GM21576 (cell line): ENCODE measurements around the gene AQP1.

ENCODE experiments used
- ATAC-seq: cut with Tn5 transposase; IDR thresholded peaks from one replicate; pipeline ENCODE4 v1.9.1; 2021; ENCODE audit warnings: mild to moderate bottlenecking, moderate library complexity; ENCODE audit not compliant: unreplicated experiment

The AQP1 gene

DNA sequence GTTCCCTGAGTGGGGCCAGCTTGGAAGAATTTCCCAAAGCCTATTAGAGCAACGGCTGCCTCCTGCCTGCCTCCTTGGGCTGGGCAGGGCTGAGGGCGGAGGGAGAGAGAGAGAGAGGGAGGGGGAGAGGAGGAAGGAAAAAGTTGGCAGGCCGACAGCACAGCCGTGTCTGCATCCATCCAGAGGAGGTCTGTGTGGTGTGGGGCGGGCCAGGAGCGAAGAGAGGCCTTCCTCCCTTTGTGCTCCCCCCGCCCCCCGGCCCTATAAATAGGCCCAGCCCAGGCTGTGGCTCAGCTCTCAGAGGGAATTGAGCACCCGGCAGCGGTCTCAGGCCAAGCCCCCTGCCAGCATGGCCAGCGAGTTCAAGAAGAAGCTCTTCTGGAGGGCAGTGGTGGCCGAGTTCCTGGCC, at the start of gene AQP1:
Gene AQP1 (plus strand): TSS at position 293 of the 409 bp plus-strand sequence. CDS start 57 bp downstream, at position 350.
- no peak for ATAC-seq

GRCh38 chr7:30862995-30863705, 48.5 kb upstream of the AQP1 start:
- ATAC-seq, result no peak

DNA sequence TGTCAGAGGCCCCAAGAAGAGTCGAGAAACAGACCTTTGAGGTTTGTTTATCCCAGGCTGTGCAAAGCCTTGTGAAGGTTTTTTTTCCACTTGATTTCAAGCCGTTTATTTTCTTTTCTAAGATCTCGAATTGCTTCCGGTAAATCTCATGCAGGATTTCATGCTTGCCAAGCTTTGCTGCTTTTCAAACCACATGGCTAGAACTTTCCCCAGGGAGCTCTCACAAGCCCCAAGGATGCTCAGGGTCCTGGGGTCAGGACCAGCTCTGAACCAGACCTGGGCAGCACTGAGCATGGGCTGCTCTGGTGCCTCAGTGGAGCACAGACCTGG, 48.0 kb upstream of the AQP1 start:
- no peak for ATAC-seq

- no peak for ATAC-seq
Measured at GRCh38 chr7:30864101-30864500, 47.6 kb upstream of the AQP1 start.

GRCh38 chr7:30865076-30865475, 46.6 kb upstream of the AQP1 start:
- ATAC-seq, result no peak

GRCh38 chr7:30865821-30866220, 45.8 kb upstream of the AQP1 start:
- ATAC-seq, result no peak

DNA sequence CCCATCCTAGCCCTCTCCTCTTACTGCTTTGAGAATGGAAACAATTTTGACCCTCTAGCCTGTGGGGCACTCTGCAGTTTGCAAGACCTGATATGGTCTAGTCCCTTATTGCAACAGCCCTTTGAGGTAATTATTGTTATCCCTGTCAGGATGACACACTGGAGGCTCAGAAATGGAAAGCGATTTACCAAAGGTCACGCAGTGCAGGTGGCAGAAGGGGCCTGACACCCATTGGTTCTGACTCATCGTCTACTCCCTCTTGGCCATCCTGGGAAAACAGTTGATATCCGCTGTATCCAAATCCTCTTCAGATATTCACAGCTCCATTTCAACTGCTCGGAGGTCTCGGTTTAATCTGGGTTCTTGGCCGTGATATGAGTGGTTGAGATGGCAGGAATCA, 44.7 kb upstream of the AQP1 start:
- ATAC-seq, result no peak

GRCh38 chr7:30867483-30867882, 44.2 kb upstream of the AQP1 start:
- no peak for ATAC-seq

GRCh38 chr7:30869794-30870611, 41.6 kb upstream of the AQP1 start:
- no peak for ATAC-seq

DNA sequence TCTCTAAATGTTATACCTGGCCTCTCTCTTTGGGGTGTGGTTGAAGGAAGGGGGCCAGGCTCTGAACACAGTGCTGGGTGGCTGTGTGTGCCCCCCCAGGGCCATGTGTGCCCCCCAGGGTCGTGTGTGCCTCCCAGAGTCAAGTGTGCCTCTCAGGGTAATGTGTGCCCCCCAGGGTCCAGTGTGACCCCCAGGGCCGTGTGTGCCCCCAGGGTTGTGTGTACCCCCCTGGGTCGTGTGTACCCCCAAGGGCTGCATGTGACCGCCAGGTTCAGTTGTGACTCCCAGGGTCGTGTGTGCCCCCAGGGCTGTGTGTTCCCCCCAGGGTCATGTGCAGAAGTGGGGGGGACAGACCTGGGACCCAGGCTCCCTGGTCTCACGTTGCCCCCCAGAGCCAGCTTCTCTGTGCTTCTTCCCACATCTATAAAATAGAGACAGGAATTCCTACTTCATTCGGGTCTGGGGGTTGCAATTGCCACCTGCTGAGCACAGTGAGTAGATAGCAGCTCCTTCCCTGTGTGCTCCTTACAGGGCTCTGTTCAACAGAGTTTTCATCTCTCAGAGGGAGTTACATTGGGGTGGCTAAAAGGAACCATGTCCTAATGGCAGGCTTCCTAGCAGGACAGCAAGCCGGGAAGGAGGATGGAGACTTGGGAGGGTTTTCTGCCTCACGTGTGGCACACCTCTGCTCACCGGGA, 40.7 kb upstream of the AQP1 start:
- no peak for ATAC-seq

DNA sequence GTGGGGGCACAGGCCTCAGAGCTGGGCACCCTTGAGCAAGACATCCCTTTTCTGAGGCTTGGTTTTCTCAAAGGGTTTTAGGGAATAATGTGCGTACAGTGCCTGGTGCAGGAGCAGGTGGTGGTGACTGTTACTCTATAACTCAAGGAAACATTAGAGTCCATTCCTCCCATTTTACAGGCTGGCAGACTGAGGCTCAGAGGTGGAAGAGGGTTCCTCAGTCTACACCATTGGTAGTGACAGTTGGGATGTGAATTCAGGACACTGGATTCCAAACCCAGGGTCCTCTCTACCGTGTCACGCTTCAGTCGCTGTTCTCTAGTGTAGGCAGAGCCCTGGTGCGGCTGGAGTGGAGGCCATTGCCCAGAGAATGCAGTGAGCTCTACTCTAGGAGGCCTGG, 40.0 kb upstream of the AQP1 start:
- ATAC-seq, result no peak

DNA sequence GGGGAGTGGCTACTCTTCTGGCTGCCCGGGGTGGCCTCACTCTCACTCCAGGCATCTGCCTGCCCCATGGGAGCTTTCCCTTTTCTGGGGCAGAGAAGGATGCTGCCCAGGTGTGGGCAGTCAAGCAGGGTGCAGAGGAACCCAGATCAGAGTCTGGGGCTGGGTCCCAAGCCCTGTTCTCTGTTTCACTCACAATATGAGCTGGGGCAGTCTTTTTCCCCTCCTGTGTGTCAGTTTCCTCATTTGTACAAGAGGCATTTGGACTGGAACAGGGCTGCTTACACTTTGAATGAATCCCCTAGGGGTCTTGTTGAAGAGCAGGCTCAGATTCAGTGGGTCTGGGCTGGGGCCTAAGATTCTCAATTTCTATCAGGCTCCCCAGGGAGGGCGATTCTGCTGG, 38.4 kb upstream of the AQP1 start:
- ATAC-seq, result no peak

- no peak for ATAC-seq
Measured at GRCh38 chr7:30873656-30874055, 38.0 kb upstream of the AQP1 start.

- ATAC-seq, result no peak
Measured at GRCh38 chr7:30874656-30875302, 36.9 kb upstream of the AQP1 start.

GRCh38 chr7:30877015-30877769, 34.5 kb upstream of the AQP1 start:
- no peak for ATAC-seq

GRCh38 chr7:30877993-30878392, 33.7 kb upstream of the AQP1 start:
- ATAC-seq, result no peak

- no peak for ATAC-seq
Measured at GRCh38 chr7:30879139-30880124, 32.2 kb upstream of the AQP1 start.

DNA sequence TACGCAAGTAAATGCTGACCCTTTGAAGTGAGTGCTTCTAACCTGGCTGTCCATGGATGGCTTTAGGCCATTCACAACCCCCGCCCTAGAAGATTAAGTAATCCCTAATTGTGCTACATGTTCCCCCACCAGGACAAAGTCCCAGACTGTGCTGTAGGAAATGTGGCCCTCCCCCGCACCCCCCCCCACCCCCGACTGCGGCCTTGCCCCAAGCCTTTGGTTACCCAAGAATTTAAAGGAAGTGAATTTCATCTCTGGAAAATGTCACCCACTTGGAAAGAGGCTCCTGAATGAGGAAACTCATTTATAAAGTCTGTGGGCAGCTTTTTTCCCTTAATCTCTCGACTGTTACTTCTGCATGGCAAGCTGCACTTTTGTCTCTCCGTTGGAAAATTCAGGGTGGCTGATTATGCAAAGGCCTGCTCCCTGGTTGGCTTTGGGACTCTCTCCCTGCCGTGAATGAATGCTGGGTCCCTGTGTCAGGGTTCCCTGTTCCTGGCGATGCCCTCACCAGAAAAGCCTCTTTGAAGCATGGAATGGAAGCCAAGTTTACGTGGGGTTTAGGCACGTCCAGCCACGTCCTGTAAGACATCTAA, 31.4 kb upstream of the AQP1 start:
- no peak for ATAC-seq

GRCh38 chr7:30880941-30881340, 30.7 kb upstream of the AQP1 start:
- no peak for ATAC-seq
